ENCODE measurements around the gene RMND1.
"Not testable (repeated sequence)": the region's sequence is repeated elsewhere in the genome, so short reads cannot be mapped to it uniquely, and the experiment has no call there.

The RMND1 gene

DNA sequence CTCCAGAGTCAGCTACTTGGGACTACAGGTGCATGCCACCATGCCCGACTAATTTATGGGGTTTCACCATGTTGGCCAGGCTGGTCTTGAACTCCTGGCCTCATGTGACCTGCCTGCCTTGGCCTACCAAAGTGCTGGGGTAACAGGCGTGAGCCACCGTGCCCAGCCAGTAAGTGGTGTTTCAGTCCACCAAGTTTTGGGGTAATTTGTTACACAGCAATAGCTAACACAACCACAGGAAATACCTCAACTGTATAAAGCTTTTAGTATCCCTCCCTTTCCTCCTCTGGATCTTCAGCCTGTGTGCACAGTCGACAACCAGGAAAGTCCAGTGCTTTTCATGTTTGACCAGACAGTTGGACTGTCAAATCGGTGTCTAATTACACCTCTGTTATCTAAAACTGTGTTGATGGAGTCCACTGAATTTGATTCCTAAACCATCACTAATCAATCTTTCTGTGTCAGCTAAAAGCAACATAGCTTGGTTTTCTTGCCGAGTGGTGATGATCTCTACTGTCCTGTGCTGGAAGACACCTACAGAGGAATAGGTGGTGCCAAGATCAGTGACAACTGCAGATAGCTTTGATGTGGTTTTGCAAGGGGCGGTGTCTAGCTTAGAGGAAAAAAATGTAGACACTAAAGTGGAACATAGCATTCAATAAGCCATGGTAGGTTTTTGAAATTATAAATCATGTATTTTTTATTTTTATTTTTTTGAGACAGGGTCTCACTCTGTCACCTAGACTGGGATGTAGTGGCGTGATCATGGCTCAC, 38.4 kb downstream of the RMND1 start:
- no peak for DNase-seq (ENCODE audit: low read depth)

DNA sequence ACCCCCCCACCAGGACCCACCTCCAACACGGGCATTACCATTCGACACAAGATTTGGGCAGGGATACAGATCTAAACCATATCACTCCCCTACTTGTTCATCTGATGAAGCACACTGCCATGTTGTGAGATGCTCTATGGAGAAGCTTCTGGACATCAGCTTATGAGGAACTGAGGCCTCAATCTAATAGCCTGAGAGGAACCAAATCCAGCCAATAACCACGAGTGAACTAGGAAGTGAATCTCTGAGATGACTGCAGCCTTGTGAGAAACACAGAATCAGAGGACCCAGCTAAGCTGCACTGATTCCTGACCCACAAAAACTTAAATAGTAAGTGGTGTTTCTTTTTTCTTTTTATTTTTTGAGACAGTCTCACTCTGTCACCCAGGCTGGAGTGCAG, 39.0 kb downstream of the RMND1 start:
- no peak for DNase-seq (ENCODE audit: low read depth)

DNA sequence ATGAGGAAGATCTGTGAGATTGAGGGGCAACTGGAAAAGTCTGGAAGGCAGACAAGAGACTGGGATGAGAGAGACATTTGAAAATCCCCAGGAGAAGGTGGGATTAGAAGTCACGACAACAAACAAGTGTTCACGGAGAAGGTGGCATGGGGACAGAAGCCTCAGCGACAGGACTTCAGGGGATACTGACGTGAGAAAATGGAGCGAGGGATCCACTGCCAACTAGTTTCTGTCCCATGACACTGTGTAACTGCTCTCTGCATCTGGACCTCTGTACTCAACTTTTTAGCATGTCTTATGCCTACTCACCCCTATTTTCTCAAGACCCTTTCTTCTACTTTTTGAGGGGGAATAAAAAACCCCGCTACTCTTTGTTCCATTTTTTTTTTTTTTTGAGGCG, 42.2 kb downstream of the RMND1 start:
- DNase-seq (ENCODE audit: low read depth) = no peak

DNA sequence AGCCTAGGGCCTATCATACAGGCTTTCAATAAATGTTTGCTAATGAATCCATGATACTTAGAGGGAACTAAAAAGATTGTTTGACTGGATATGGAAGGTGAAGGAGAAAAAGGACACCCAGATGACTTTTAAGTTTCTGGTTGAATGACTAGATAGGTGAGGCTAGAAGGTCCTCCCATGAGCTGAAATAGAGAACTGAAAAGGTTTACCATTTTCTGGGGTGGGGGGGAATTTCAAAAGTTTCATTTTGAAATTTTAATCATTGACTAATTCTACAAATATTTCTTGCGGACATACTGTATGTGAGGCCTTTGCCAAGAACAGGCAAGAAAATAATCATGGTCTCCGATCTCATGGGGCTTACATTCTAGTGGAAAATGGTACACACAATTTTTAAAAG, 42.7 kb downstream of the RMND1 start:
- DNase-seq (ENCODE audit: low read depth) = no peak

DNA sequence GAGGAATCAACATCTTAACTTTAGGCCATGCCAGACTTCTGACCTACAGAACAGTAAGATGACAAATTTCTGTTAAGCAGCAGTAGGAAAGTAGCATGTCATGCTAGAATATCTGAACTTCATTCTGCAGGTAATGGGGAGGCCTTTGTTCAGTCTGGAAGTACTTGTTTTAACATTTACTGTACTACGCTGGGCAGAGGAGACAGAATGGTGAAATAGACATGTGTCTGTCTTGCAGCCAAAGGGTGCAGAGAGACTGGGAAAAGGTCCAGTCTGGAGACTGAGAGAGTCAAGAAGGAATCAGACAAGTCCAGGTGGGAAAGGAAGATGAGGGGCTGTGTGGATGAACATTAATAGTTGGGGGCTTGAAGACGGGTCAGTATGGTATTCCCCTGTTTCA, 43.1 kb downstream of the RMND1 start:
- no peak for DNase-seq (ENCODE audit: low read depth)

DNA sequence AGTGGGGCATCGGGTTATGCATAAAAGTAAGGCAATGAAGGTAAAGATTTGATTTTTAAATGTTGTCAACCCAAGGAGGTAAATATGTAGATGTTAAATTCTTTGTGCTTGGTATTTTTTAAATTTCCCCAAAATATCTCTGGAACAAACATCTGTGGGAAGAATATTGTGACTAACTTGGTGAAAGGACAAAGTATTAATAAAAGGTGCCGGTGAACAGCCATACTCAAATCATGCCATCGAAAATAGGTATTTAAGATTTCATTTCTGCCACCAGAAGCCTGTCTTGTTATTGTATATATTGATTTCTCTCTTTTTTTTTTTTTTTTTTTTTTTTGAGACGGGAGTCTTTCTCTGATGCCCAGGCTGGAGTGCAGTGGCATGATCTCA, 48.0 kb downstream of the RMND1 start:
- DNase-seq (ENCODE audit: low read depth) = no peak

DNA sequence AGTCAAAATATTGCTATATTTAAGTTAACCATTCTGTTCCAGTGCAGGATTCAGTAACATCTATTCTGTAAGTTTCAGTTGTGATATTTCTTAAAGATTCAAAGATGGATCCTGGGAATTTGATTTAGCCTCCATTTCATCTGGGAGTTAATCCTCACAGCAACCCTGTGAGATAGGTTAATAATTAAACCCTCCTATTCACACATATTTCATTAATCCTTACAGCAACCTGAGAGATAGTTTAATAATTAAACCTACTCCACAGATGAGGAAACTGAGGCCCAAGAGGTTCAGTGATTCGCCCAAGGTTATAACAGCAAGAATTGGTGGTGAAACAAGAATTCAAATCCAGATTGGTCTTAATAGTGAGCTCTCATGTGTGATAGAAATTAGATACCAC, 49.7 kb downstream of the RMND1 start:
- DNase-seq (ENCODE audit: low read depth) = no peak

DNA sequence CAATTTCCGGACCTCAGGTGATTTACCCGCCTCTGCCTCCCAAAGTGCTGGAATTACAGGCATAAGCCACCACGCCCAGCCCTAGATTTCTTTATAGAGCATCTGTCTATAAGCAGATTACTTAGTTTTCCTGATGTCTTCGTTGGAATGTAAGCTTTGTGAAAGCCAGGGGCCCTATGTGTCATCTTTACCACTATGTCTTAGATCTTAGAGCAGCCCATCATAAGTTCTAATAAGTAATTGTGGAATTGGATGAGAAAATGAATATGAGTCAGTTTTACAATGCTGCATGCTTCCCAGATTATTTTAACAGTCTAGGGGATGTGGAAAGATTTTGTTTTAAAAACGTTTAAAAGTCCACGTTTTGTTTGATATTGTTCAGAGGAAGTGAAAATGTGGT, 51.5 kb downstream of the RMND1 start:
- DNase-seq (ENCODE audit: low read depth) = peak; percentile 89

DNA sequence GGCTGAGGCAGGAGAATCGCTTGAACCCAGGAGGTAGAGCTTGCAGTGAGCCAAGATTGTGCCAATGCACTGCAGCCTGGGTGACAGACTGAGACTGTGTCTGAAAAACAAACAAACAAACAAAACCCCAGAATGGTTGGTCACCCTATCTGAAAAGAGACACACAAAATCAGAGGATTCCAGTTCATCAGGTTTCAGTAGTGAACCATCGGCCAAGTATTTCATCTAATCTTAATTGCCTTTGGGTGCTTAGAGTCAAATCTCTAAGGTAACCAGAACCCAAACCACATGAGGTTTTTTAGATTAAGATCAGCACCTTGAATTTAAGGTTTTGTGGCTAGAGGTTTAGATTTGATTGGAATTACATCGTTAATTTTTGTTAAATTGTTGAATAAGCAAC, 52.2 kb downstream of the RMND1 start:
- DNase-seq (ENCODE audit: low read depth) = peak; percentile 23

DNA sequence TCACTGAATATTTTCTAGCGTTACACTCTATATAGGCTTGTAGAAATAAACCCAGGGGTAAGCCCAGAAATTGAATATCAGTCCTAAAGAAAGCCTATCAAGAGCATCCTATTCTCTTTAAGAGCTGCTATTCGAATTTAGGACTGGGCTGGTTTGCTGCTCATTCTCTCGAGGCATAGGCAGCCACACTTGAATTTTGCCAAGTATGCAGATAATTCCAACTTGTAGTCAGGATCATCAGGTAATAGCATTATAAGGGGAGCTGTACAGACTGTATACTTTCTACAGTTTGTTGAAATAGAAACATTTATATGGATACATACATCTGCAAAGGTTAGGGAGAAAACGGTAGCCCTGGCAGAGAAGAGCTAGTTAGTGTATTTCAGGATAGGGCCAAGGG, 58.5 kb downstream of the RMND1 start:
- DNase-seq (ENCODE audit: low read depth) = no peak

DNA sequence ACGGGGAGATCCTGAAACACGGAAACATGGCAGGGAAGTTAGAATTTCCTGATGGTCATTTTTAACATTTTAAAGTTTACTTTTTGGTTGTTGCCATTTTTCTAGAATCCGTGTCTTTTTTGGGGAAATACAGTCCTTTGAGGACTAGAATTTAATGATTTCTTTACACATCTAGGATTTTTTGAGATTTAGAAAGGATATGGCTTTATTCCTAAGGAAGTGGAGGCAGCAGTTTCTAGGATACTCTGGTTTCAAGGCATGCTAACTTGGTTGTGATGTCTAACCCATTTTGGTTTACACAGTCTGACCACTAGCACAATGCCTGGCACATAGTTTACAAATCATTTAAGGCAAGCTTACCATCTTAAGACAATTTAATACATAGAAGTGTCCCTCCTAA, 59.5 kb downstream of the RMND1 start:
- DNase-seq (ENCODE audit: low read depth) = no peak

DNA sequence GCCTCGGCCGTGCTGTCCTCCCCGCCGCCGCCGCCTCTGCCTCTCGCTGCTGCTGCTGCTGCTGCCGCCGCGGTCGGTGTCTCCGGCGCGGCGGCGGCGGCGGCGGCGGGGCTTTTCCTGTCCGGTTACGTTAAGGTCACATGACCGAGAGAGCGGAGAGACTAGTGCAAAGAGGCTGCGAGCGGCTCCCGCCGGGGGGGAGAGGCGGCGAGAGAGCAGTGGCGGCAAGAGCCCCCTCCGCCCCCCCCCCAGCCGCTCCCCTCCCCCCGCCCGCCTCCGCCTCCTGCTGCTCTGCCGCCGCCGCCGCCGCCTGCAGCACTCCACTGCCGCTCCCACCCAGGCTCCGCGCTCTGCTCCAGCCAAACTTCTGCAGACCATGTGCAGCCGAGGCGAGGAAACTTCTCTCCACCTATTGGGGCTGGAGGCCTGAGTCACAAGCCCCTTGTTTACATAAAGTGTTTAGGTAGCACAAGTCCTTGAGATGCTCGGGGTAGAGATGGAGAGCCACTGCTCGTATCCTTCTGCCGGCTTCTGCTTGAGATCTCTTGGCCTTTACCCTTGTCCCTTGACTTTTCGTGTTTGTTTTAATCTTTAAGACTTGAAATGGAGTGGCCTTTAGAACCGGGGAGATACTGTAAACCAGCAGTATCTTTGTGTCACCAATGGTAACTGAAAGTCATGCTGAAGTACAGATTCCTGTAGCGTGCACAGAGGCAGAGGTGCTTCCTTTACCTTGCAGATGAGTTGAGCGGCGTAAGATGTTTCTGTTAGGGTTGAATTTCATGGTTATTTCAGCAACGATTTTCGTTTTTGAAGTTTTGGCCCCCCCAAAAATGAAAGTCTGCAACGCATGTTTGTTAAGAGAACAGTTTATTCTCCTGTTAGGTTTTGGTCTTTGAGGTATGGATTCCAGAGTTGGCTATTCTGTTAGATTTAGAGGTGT, 60.2 kb downstream of the RMND1 start, which contains the start of gene ZBTB2:
ZBTB2 (minus strand) TSS at position 89 of the 943 bp plus-strand sequence. CDS start 17,922 bp downstream, outside the sequence.
- DNase-seq (ENCODE audit: low read depth) = peak; percentile 93

DNA sequence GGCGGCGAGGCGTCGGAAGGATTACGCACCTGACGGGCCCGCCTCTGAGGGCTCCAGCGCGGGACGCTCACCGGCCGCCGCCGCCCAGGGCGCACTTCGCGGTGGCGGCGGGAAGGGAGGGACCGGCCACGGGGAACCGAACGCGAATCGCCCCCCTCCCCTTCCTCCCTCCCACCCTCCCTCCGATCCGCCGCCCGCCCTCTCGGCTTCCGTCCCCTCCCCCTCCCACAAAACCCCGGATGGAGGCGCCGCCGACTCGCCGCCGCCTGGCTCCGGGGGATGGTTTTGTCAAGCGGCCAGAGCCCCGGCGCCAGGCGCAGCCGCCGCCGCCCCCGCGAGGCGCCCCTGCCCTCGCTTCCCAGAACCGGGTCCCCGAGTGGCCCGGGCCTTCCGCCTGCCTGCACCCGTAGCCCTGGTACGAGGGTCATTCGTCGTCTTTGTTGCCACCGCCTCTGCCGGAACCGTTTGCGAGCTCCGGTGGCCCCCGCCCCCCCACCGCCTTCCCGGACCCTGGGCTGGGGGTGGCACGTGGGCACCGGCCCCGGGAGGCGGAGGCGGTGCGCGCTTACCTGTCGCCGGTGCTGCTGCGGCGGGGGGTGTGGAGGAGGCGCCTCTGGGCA, 61.0 kb downstream of the RMND1 start:
- DNase-seq (ENCODE audit: low read depth) = peak; percentile 77

DNA sequence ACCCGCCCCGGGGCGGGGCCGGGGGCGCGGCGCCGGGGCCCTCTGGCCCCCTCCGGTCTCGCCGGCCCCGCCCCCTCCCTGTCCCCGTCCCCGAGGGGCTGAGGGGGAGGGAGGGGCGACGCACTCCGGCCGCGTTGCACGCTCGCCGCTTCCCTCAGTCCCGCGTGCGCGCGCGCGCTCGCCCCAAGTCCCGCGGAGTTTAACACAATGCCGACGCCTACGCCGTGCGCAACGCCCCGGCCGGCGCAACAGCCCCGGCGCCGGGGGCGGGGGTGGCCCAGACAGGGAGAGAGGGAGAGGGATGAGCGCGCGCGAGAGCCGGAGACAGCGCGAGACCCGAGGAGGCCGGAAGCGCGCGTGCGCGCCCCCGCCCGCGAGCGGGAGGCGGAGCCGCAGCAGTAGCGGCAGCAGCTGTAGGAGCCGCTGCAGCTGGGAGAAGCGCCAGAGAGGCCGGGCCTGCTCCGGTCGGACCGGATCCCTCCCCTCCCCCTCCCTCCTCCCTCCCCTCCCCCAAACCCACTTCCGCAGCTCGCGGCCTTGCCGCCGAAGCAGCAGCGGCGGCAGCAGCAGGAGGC, 61.6 kb downstream of the RMND1 start:
- peak; percentile 98 for DNase-seq (ENCODE audit: low read depth)

DNA sequence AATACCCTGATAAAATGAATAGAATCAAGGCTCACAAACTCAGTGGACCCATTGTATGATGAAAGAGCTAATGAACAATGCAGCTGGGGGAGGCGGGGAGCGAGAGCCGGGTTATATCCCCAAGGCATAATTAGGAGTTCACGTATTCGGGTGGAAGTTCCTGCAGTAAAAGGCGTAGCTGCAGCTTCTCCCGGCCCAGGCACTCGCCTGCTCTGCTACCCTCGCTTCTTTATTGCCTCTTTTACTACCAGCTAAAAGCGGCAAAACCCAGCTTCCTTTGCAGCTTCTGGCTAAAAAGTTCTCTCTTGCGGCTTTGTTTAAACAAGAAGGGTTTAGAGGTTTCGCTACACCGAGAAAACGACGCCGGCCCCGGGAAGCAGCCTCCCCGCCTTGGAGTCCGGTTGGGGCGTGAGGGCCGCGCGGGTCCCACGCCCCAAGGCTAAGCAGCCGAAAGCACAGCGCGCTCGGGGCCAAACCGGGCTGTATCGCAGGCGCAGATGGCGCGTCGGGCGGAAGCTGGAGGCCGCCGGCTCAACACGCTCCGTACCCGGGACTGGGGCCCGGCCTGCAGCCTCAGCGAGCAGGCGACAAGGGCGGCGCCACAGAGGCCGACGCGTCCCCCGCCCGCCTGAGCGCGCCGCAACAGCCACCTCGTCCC, 62.2 kb downstream of the RMND1 start:
- DNase-seq (ENCODE audit: low read depth) = peak; percentile 76

DNA sequence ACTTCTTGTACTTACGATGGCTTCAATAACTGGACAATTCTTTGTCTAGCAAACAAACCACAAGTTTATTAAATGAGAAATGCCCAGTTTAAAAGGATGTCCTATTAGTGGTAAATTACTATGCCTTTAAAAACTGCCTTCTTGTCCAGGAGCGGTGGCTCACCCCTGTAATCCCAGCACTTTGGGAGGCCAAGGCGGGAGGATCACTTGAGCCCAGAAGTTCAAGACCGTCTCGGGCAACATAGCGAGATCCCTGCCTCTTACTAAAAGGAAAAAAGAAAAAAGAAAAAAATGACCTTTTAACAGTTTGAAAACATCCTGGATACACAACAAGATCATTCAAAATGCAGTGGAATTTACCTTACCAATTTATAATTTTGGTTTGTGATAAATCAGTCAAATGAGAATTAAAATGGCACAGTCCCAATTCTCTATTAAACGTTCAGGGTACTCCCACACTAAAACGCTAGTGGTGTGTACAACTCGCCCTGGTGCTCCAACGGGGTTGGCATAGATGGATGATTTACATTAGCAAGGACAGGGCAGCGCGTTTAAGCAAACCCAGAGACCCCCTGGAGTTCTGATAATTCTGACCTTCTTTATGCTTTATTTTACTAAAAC, 62.8 kb downstream of the RMND1 start:
- DNase-seq (ENCODE audit: low read depth) = no peak

DNA sequence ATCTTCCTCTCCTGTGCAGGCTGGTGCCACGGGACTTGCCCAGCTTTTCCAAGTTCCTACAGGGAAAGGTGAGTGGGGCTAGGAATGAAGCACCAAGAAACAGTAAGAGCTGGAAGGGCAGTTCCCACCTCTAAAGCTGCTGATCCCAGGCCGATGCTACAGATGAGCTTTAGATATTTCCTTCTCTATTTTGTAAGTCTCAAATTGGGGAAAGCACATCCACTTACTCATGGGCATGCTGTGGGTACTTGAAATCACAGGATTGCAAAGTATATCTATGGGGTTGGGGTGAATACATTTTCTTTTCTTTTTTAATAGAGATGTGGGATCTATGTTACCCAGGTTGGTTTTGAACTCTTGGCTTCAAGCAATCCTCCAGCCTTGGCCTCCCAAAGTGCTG, 63.7 kb downstream of the RMND1 start:
- DNase-seq (ENCODE audit: low read depth) = no peak

DNA sequence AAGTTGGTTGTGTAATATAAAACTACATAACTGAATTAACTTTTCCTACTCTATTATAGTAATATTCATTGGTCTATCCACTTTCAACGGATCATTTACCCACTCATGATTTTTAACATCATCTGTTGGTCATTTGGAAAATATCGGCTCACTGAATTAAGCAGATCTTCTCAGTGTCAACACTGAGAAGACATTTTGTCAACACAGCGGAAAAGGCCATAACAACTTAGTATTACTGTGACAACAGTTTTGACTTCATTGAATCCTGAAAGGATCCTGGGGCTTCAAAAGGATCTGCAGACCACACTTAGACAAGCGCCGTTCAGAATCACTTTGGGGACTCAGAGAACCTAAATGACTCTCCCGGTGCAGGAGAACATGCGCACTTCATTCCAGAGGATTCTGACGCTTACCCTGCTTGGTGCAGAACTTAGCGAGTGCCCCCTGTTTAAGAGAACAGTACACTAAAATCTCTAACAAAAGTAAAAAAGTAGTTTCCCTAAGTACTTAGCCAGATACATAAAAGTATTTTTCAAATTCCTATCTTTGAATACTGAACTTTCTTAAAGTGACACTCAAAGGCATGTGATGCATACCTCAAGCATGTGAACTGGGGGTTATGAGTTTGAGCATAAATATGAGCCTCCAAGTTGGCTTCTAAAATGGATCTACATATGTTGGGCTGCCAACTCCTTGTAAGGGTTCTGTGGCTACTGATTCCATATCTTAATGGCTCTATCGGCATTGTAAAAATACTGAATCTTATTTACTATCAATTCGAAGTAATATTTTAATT, 64.6 kb downstream of the RMND1 start:
- DNase-seq (ENCODE audit: low read depth) = peak; percentile 71

DNA sequence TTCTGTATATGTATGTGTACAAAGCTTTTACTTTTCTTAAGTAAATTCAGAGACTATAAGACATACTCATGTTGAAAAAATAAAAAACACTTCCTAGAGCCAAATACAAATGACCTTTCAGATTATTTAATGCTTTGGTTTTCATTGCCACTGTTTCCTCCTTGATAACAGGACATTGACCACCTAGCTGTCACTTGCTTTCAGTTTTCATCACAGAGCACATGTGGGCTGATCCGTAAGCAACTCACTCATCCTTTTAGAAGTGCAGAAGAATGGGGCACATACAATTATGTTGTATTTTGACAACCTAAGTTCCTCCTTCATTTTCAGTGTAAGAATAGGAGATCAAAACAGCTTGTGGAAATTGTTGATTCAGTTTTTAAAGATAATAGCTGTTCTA, 66.7 kb downstream of the RMND1 start:
- DNase-seq (ENCODE audit: low read depth) = no peak

DNA sequence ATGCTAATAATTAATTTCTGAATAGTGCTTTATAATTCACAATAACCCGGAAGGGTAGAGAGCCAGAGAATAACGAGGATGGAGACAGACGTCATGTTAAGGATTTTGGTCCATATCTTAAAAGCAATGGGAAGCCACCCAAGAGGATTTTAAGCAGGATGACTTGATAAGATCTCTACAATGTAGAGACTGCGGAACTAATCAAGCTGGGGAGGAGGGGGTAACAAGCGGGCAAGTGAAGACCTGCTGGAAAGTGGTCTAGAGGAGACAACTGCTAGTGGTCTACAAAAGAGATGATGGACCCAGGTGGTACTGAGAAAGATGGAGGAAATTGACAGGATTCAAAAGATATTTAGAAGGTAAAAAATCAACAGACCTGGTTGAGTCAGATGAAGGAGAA, 67.8 kb downstream of the RMND1 start:
- no peak for DNase-seq (ENCODE audit: low read depth)

DNA sequence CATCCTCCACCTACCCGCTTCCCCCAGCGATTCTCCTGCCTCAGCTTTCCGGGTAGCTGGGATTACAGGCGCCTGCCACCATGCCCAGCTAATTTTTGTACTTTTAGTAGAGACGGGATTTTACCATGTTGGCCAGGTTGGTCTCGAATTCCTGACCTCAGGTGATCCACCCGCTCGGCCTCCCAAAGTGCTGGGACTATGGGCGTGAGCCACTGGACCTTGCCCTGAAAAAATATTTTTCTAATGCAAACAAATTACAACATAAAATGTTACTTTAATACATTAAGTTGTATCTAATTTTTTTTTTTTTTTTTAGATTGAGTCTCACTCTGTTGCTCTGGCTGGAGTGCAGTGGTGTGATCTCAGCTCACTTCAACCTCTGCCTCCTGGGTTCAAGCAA, 69.3 kb downstream of the RMND1 start:
- DNase-seq (ENCODE audit: low read depth) = not testable (repeated sequence)

Measured in ELR (cell line).